A673 (cell line): ENCODE measurements around the gene CACNA2D3. TPM values are rescaled to one million over a fixed set of nuclear protein-coding genes. Genes with fewer than 3 reads are reported as not detected.

Experiments
- BruUV-seq: library from RNA; stranded (reverse); fragments of 400-500 nt; replicated peaks from 2 replicates; lab custom pipeline; 2021; lab: Mats Ljungman, UMichigan
- CTCF ChIA-PET: fragments of 300-600 bp; sonication (Branson Sonifier 250); formaldehyde crosslinking; loops from one replicate; lab custom pipeline; 2022; ENCODE audit warnings: antibody characterized with exemption; lab: Charles Lee
- POLR2A ChIA-PET: fragments of 300-600 bp; sonication (Branson Sonifier 250); formaldehyde crosslinking; loops from one replicate; lab custom pipeline; 2022; ENCODE audit warnings: antibody characterized with exemption; ENCODE audit not compliant: low non-redundant PET; lab: Charles Lee
- DNase-seq: peaks from one replicate; pipeline ENCODE4 v3.0.0-alpha.2; 2015; ENCODE audit warnings: low spot score
- H3K27ac ChIP-seq: fragments of 200-600 bp; sonication (generic); 2 replicates; pipeline ENCODE4 v1.5.1; 2016; ENCODE audit warnings: mixed run types, low read depth, mild to moderate bottlenecking, mixed read lengths, antibody characterized with exemption, low read length; ENCODE audit not compliant: poor library complexity, severe bottlenecking
- H3K27me3 ChIP-seq: fragments of 200-600 bp; sonication (generic); replicated peaks from 2 replicates; pipeline ENCODE4 v1.6.1; 2017; ENCODE audit warnings: mixed run types, low read depth, mild to moderate bottlenecking, mixed read lengths, antibody characterized with exemption, low read length; ENCODE audit not compliant: insufficient read depth, poor library complexity
- H3K36me3 ChIP-seq: fragments of 200-600 bp; sonication (generic); 2 replicates; pipeline ENCODE4 v1.6.1; 2016; ENCODE audit warnings: mixed run types, mild to moderate bottlenecking, mixed read lengths, antibody characterized with exemption, low read length; ENCODE audit not compliant: insufficient read depth, poor library complexity, severe bottlenecking
- H3K4me1 ChIP-seq: fragments of 200-600 bp; sonication (generic); 2 replicates; pipeline ENCODE4 v1.6.1; 2017; ENCODE audit warnings: mixed run types, mild to moderate bottlenecking, mixed read lengths, antibody characterized with exemption, low read length; ENCODE audit not compliant: insufficient read depth, poor library complexity, severe bottlenecking
- H3K4me3 ChIP-seq: fragments of 200-600 bp; sonication (generic); 2 replicates; pipeline ENCODE4 v1.5.1; 2016; ENCODE audit warnings: low read depth, mixed run types, mild to moderate bottlenecking, mixed read lengths, low read length; ENCODE audit not compliant: poor library complexity, severe bottlenecking
- H3K9me3 ChIP-seq: fragments of 200-600 bp; sonication (generic); 2 replicates; pipeline ENCODE4 v1.6.1; 2016; ENCODE audit warnings: mixed run types, low read depth, mild to moderate bottlenecking, mixed read lengths, antibody characterized with exemption, low read length; ENCODE audit not compliant: poor library complexity, severe bottlenecking
- CTCF ChIP-seq: fragments of 300-800, 200-600 bp; sonication (generic); conservative IDR thresholded peaks from 2 replicates; pipeline ENCODE4 v1.5.1; 2017; ENCODE audit warnings: low read depth, mild to moderate bottlenecking, antibody characterized with exemption, low read length, moderate library complexity, mixed read lengths
- EZH2 ChIP-seq: fragments of 200-600 bp; sonication (generic); IDR thresholded peaks from 2 replicates; pipeline ENCODE4 v1.6.1; 2017; ENCODE audit warnings: borderline replicate concordance, low read depth, mild to moderate bottlenecking, mixed read lengths, antibody characterized with exemption, low read length; ENCODE audit not compliant: poor library complexity, severe bottlenecking
- intact Hi-C: fragments of 100-400 bp; cut with micrococcal nuclease; formaldehyde crosslinking; loops from one replicate; pipeline ENCODE4 v1.10.0; 2022; ENCODE audit not compliant: unreplicated experiment
- total RNA-seq: library from RNA; stranded (reverse); gene quantifications from 2 replicates; pipeline ENCODE4 v1.2.3, GENCODE V29; 2021

Gene CACNA2D3
- total RNA-seq, 1 experiment from 2014 or later: not detected

GRCh38 chr3:54511766-54512365 lies 389.5 kb downstream of the CACNA2D3 start:
- intact Hi-C loops: no loop called here
- no TSS peak for BruUV-seq
- no peaks in the 10 kb centered on the region for H3K36me3 ChIP-seq

GRCh38 chr3:54514006-54514405 lies 391.7 kb downstream of the CACNA2D3 start:
- Histone ChIP-seq H3K9me3 (no peaks in the 10 kb centered on the region), H3K36me3 (no peaks in the 10 kb centered on the region), H3K27me3 (no peaks in the 10 kb centered on the region), H3K4me3 (no peak overlapping the region), H3K27ac (no peak overlapping the region), H3K4me1 (no peaks in the 10 kb centered on the region)
- ChIA-PET POLR2A (no interaction called here), CTCF (no interaction called here)
- BruUV-seq: no TSS peak
- no peak for DNase-seq
- intact Hi-C loops: no loop called here
- TF ChIP-seq CTCF: no peak
- no peak for TF ChIP-seq EZH2

More at GRCh38 chr3:54511766-54512365, 389.5 kb downstream of the CACNA2D3 start:
- H3K9me3 ChIP-seq: no peaks in the 10 kb centered on the region
- TF ChIP-seq EZH2 (no peak), CTCF (no peak)
- H3K4me3 ChIP-seq: no peak overlapping the region
- POLR2A ChIA-PET: no interaction called here
- H3K27ac ChIP-seq: no peak overlapping the region
- no peak for DNase-seq
- CTCF ChIA-PET: no interaction called here
- no peaks in the 10 kb centered on the region for H3K4me1 ChIP-seq
- no peaks in the 10 kb centered on the region for H3K27me3 ChIP-seq

DNA sequence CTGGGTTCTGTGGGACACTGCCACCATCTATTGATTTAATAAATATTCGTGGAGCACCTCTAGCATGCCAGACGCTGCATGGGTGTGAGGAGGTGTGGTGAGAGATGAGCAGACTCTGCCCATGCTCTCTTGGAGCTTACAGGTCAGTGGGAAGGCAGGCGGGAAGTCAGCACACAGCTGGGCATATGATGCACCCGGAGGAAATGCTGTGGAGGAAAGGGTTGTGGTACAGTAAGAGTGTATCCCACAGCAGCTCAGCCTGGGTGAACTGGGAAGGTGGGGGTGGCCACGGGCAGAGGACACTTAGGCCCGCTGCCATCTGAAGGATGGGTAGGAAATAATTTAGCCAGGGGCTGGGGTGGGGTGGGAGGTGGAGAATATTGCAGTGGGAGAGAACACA lies 392.1 kb downstream of the CACNA2D3 start:
- ChIA-PET CTCF (no interaction called here), POLR2A (no interaction called here)
- H3K4me3 ChIP-seq: no peak overlapping the region
- no peak for TF ChIP-seq EZH2
- TF ChIP-seq CTCF: no peak
- no peaks in the 10 kb centered on the region for H3K4me1 ChIP-seq
- H3K9me3 ChIP-seq: no peaks in the 10 kb centered on the region
- H3K27ac ChIP-seq: no peak overlapping the region
- DNase-seq: no peak
- H3K36me3 ChIP-seq: no peaks in the 10 kb centered on the region
- intact Hi-C loops: no loop called here
- BruUV-seq: no TSS peak
- H3K27me3 ChIP-seq: no peaks in the 10 kb centered on the region
